Gastrocnemius medialis (tissue), 4 donors: Measurements from ENCODE around the gene TMEM132D.

Source experiments
- CTCF ChIP-seq, 5 experiments: fragments of 450-650 bp in 3 of 5; fragments of 200-600 bp in 2 of 5; sonication (generic) in 2 of 5; IDR thresholded peaks in 4 of 5; conservative IDR thresholded peaks in 1 of 5; 1 replicate in 4 of 5; 2 replicates in 1 of 5; pipeline ENCODE4 v1.5.1; 2016 to 2019; ENCODE audit warnings: antibody characterized with exemption in 5 of 5, mild to moderate bottlenecking in 3 of 5, moderate library complexity in 3 of 5
- POLR2A ChIP-seq, 2 donors: fragments of 450-650 bp; IDR thresholded peaks; one replicate each; pipeline ENCODE4 v1.6.1; 2017; ENCODE audit warnings: antibody characterized with exemption in 2 of 2, mild to moderate bottlenecking in 2 of 2, moderate library complexity in 2 of 2

- no peak for TF ChIP-seq CTCF (IDR thresholded peaks at IDR 0.05 in 4 of 5, conservative IDR thresholded peaks at IDR 0.05 in 1 of 5)
- TF ChIP-seq POLR2A (IDR thresholded peaks at IDR 0.05): no peak
Observed at GRCh38 chr12:129036135-129036534, 867.7 kb downstream of the TMEM132D start.
